ENCODE data around the gene ROBO1. TPM values are rescaled to one million over a fixed set of nuclear protein-coding genes. Genes with fewer than 3 reads are reported as not detected.

The ROBO1 gene
- total and polyA plus RNA-seq, 3 experiments from 2014 or later, result 0.54 to 0.59 (median 0.55) TPM

DNA sequence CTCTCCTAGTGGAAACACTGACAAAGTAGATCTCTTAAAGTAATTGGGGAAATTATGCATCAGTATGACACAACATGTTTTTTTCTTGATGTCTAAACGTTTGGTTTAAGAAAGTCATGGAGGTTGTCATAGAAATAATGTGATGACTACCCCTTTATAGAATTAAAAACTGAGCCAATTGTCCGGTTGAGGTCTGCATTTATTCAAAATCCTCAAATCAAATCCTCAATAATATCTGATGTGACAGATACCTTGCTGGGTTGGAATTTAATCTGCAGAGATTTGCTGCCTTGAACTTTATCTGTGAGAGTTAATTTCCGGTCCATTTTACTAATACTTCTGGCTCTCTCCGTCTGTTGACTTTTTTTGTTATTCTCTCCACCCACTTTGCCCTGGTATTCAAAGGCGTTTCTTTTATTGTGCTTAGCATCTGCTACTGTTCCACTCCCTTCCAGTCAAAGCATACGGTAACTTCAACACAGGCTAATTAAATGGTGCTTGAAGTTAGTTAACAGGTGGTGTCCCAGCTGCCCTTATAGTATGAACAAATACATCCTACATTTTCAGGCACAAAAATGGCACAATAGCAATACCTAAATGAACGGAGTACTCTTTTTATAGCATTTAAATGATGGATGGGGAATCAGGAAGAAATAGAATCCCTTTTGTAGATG, 628.3 kb downstream of the ROBO1 start:
- ChIA-PET CTCF (no interaction called here), POLR2A (no interaction called here)
- Histone ChIP-seq H3K27me3 (ENCODE audit: insufficient read depth, low read length, poor library complexity, severe bottlenecking) (no peaks in the 10 kb centered on the region), H3K4me3 (ENCODE audit: low read length) (no peak overlapping the region), H3K27ac (ENCODE audit: low read depth, low read length) (no peak overlapping the region), H3K4me1 (ENCODE audit: insufficient read depth, low read length) (no peaks in the 10 kb centered on the region), H3K9me3 (ENCODE audit: low read length) (no peaks in the 10 kb centered on the region), H3K36me3 (ENCODE audit: insufficient read depth, low read length) (no peaks in the 10 kb centered on the region)
- H3K36me3 Mint-ChIP-seq, result no peaks in the 10 kb centered on the region
- H3K9me3 Mint-ChIP-seq, result peaks cover 4 to 46% (median 12%) of the 10 kb centered on the region in 5 donors
- H3K4me3 Mint-ChIP-seq, result no peak overlapping the region
- no peak overlapping the region for H3K27ac Mint-ChIP-seq
- H3K4me1 Mint-ChIP-seq, result no peaks in the 10 kb centered on the region
- no peak for DNase-seq
- H3K27me3 Mint-ChIP-seq, result no peaks in the 10 kb centered on the region

- DNase-seq, result no peak
- H3K4me3 Mint-ChIP-seq, result no peak overlapping the region
- H3K27me3 ChIP-seq (ENCODE audit: insufficient read depth, low read length, poor library complexity, severe bottlenecking), result no peaks in the 10 kb centered on the region
- H3K36me3 Mint-ChIP-seq, result no peaks in the 10 kb centered on the region
- POLR2A ChIA-PET, result no interaction called here
- H3K4me1 Mint-ChIP-seq, result no peaks in the 10 kb centered on the region
- no peak overlapping the region for H3K27ac Mint-ChIP-seq
- peaks cover 4 to 38% (median 15%) of the 10 kb centered on the region in 5 donors for H3K9me3 Mint-ChIP-seq
- CTCF ChIA-PET, result no interaction called here
- no peaks in the 10 kb centered on the region for H3K4me1 ChIP-seq (ENCODE audit: insufficient read depth, low read length)
- no peaks in the 10 kb centered on the region for H3K9me3 ChIP-seq (ENCODE audit: low read length)
- H3K27ac ChIP-seq (ENCODE audit: low read depth, low read length), result no peak overlapping the region
- H3K27me3 Mint-ChIP-seq, result no peaks in the 10 kb centered on the region
- H3K36me3 ChIP-seq (ENCODE audit: insufficient read depth, low read length), result no peaks in the 10 kb centered on the region
- H3K4me3 ChIP-seq (ENCODE audit: low read length), result no peak overlapping the region
Observed at GRCh38 chr3:79125313-79125984, 642.3 kb downstream of the ROBO1 start.

GRCh38 chr3:79115458-79115857, 652.3 kb downstream of the ROBO1 start:
- no peaks in the 10 kb centered on the region for H3K4me1 ChIP-seq (ENCODE audit: insufficient read depth, low read length)
- Mint-ChIP-seq H3K27me3 (no peaks in the 10 kb centered on the region), H3K4me3 (no peak overlapping the region), H3K9me3 (peaks cover 4 to 27% (median 14%) of the 10 kb centered on the region in 5 donors), H3K36me3 (no peaks in the 10 kb centered on the region), H3K4me1 (no peaks in the 10 kb centered on the region), H3K27ac (no peak overlapping the region)
- H3K9me3 ChIP-seq (ENCODE audit: low read length), result no peaks in the 10 kb centered on the region
- ChIA-PET CTCF (no interaction called here), POLR2A (no interaction called here)
- H3K27me3 ChIP-seq (ENCODE audit: insufficient read depth, low read length, poor library complexity, severe bottlenecking), result no peaks in the 10 kb centered on the region
- no peaks in the 10 kb centered on the region for H3K36me3 ChIP-seq (ENCODE audit: insufficient read depth, low read length)
- DNase-seq, result no peak
- no peak overlapping the region for H3K27ac ChIP-seq (ENCODE audit: low read depth, low read length)
- H3K4me3 ChIP-seq (ENCODE audit: low read length), result no peak overlapping the region

- no peak overlapping the region for H3K27ac Mint-ChIP-seq
- H3K27me3 ChIP-seq (ENCODE audit: insufficient read depth, low read length, poor library complexity, severe bottlenecking), result no peaks in the 10 kb centered on the region
- ChIA-PET POLR2A (no interaction called here), CTCF (no interaction called here)
- H3K27me3 Mint-ChIP-seq, result no peaks in the 10 kb centered on the region
- no peak overlapping the region for H3K4me3 Mint-ChIP-seq
- DNase-seq, result no peak
- no peaks in the 10 kb centered on the region for H3K36me3 Mint-ChIP-seq
- no peak overlapping the region for H3K27ac ChIP-seq (ENCODE audit: low read depth, low read length)
- no peaks in the 10 kb centered on the region for H3K4me1 ChIP-seq (ENCODE audit: insufficient read depth, low read length)
- no peak overlapping the region for H3K4me3 ChIP-seq (ENCODE audit: low read length)
- no peaks in the 10 kb centered on the region for H3K36me3 ChIP-seq (ENCODE audit: insufficient read depth, low read length)
- H3K9me3 ChIP-seq (ENCODE audit: low read length), result no peaks in the 10 kb centered on the region
- H3K4me1 Mint-ChIP-seq, result no peaks in the 10 kb centered on the region
- peaks cover 4 to 27% (median 16%) of the 10 kb centered on the region in 5 donors for H3K9me3 Mint-ChIP-seq
Observed at GRCh38 chr3:79113876-79114275, 653.9 kb downstream of the ROBO1 start.

DNA sequence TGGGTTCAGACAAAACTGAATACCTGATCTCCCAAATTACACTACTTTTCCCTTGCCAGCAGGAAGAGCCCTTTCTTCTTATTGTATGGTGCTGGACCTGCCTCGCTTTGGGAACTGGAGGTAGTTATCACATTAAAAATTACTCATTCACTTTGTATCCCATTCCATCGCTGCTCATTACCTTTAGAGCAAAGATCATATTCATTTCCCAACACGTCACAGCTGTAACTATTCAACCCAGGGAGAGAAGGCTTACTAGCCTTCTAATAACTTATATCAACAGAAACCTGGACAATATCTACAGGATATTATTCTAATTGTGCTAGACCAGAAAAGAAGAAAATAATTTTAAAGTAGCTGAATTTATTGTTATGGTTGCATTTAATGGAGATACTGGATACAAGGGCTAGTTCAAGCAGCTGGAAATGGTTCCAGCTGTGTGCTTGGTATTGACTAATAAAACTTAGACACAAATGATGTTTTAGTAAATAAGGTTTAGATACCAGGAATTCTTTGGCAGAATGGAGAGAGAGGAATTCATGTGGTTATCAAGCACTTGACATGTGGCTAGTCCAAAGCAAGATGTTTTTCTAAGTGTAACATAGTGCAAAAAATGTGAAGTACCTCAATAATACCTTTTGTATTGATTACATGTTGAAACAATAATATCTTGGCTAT, 656.3 kb downstream of the ROBO1 start:
- ChIA-PET POLR2A (no interaction called here), CTCF (no interaction called here)
- H3K9me3 ChIP-seq (ENCODE audit: low read length), result no peaks in the 10 kb centered on the region
- DNase-seq, result no peak
- no peaks in the 10 kb centered on the region for H3K4me1 Mint-ChIP-seq
- H3K4me3 ChIP-seq (ENCODE audit: low read length), result no peak overlapping the region
- H3K36me3 Mint-ChIP-seq, result no peaks in the 10 kb centered on the region
- H3K27ac Mint-ChIP-seq, result no peak overlapping the region
- H3K4me1 ChIP-seq (ENCODE audit: insufficient read depth, low read length), result no peaks in the 10 kb centered on the region
- H3K36me3 ChIP-seq (ENCODE audit: insufficient read depth, low read length), result no peaks in the 10 kb centered on the region
- no peak overlapping the region for H3K27ac ChIP-seq (ENCODE audit: low read depth, low read length)
- no peaks in the 10 kb centered on the region for H3K27me3 ChIP-seq (ENCODE audit: insufficient read depth, low read length, poor library complexity, severe bottlenecking)
- peaks cover 6 to 21% (median 12%) of the 10 kb centered on the region in 5 donors for H3K9me3 Mint-ChIP-seq
- H3K4me3 Mint-ChIP-seq, result no peak overlapping the region
- H3K27me3 Mint-ChIP-seq, result no peaks in the 10 kb centered on the region

- Mint-ChIP-seq H3K27ac (no peak overlapping the region), H3K4me1 (no peaks in the 10 kb centered on the region), H3K9me3 (peaks cover 6 to 17% (median 12%) of the 10 kb centered on the region in 5 donors), H3K36me3 (no peaks in the 10 kb centered on the region), H3K27me3 (no peaks in the 10 kb centered on the region), H3K4me3 (no peak overlapping the region)
- Histone ChIP-seq H3K27ac (ENCODE audit: low read depth, low read length) (no peak overlapping the region), H3K4me1 (ENCODE audit: insufficient read depth, low read length) (no peaks in the 10 kb centered on the region), H3K36me3 (ENCODE audit: insufficient read depth, low read length) (no peaks in the 10 kb centered on the region), H3K4me3 (ENCODE audit: low read length) (no peak overlapping the region), H3K27me3 (ENCODE audit: insufficient read depth, low read length, poor library complexity, severe bottlenecking) (no peaks in the 10 kb centered on the region), H3K9me3 (ENCODE audit: low read length) (no peaks in the 10 kb centered on the region)
- ChIA-PET CTCF (no interaction called here), POLR2A (no interaction called here)
- DNase-seq, result no peak
Observed at GRCh38 chr3:79109754-79110153, 658.0 kb downstream of the ROBO1 start.

DNA sequence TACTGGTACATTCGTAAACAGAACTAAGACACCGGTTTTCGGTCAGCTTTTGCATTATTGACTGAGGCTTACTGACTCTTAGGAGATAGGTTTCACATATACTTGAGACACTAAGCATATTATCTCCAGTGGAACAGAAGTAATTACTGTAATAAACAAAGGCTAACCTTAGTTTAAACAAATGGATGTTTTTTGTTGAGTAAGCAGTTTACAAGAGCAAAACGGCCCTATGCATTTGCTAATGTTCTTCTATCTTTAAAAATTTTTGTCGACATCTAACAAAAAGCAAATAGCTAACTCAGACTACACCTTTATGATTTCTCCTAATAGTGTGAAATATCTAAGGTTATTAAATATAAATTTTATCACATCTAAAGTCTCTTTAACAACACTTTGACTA, 664.5 kb downstream of the ROBO1 start:
- H3K27me3 Mint-ChIP-seq, result no peaks in the 10 kb centered on the region
- no peak for DNase-seq
- no peak overlapping the region for H3K4me3 ChIP-seq (ENCODE audit: low read length)
- no peaks in the 10 kb centered on the region for H3K36me3 ChIP-seq (ENCODE audit: insufficient read depth, low read length)
- H3K4me3 Mint-ChIP-seq, result no peak overlapping the region
- H3K27ac ChIP-seq (ENCODE audit: low read depth, low read length), result no peak overlapping the region
- H3K9me3 Mint-ChIP-seq, result peaks cover 2 to 26% (median 9%) of the 10 kb centered on the region in 5 donors
- ChIA-PET POLR2A (no interaction called here), CTCF (no interaction called here)
- no peaks in the 10 kb centered on the region for H3K4me1 ChIP-seq (ENCODE audit: insufficient read depth, low read length)
- H3K9me3 ChIP-seq (ENCODE audit: low read length), result no peaks in the 10 kb centered on the region
- H3K27me3 ChIP-seq (ENCODE audit: insufficient read depth, low read length, poor library complexity, severe bottlenecking), result no peaks in the 10 kb centered on the region
- no peaks in the 10 kb centered on the region for H3K36me3 Mint-ChIP-seq
- H3K4me1 Mint-ChIP-seq, result no peaks in the 10 kb centered on the region
- no peak overlapping the region for H3K27ac Mint-ChIP-seq

DNA sequence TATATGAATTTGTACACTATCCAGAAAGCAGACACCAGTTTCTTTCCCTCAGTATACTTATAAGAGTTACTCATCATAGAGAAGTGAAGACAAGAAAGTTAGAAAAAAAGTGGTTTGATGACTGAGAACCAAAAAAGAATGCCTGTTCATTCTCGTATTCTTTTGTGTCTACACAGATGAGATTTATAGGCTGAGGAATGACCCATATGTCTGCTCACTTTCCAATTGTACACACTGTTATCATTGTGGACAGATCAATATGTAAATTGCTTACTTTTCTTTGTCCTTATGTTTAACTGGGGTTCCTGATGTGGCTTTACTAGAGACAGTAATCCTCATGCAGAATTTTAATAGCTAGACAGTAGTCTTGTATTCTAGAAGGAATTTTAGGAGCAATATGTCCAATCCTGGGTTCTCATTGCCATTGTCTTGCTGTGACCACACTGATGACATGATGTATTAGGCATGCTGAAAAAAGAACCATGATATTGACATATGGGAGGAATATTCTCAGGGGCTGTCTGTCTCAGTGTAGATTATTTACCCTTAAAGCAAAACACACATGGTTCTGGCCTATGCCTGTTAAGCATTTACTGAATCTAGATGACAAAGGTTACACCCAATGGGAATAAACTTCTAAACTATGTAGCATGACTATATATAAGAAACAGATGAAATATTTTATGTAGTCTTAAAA, 669.7 kb downstream of the ROBO1 start:
- no peaks in the 10 kb centered on the region for H3K9me3 ChIP-seq (ENCODE audit: low read length)
- no peaks in the 10 kb centered on the region for H3K36me3 Mint-ChIP-seq
- peaks cover 0 to 35% (median 9%) of the 10 kb centered on the region in 5 donors for H3K9me3 Mint-ChIP-seq

More for the DNA sequence above, 669.7 kb downstream of the ROBO1 start:
- POLR2A ChIA-PET, result no interaction called here
- no peak overlapping the region for H3K27ac ChIP-seq (ENCODE audit: low read depth, low read length)
- Mint-ChIP-seq H3K4me3 (no peak overlapping the region), H3K27me3 (no peaks in the 10 kb centered on the region), H3K4me1 (no peaks in the 10 kb centered on the region), H3K27ac (no peak overlapping the region)
- CTCF ChIA-PET, result no interaction called here
- no peak for DNase-seq
- no peak overlapping the region for H3K4me3 ChIP-seq (ENCODE audit: low read length)
- no peaks in the 10 kb centered on the region for H3K36me3 ChIP-seq (ENCODE audit: insufficient read depth, low read length)
- H3K27me3 ChIP-seq (ENCODE audit: insufficient read depth, low read length, poor library complexity, severe bottlenecking), result no peaks in the 10 kb centered on the region
- H3K4me1 ChIP-seq (ENCODE audit: insufficient read depth, low read length), result no peaks in the 10 kb centered on the region
